Umbilical cord (tissue), 2 donors: ENCODE measurements around the gene CACNA2D1. TPM values are rescaled to one million over a fixed set of nuclear protein-coding genes. Genes with fewer than 3 reads are reported as not detected.
"Not testable (repeated sequence)": the region's sequence is repeated elsewhere in the genome, so short reads cannot be mapped to it uniquely, and the experiment has no call there.

Source experiments
- DNase-seq: peaks from one replicate; pipeline ENCODE4 v3.0.0-alpha.2; 2015; ENCODE audit warnings: low spot score
- total RNA-seq: library from RNA; depleted of rRNA; stranded (reverse); fragments of >200 nt; gene quantifications from one replicate; pipeline ENCODE4 v1.2.3, GENCODE V29; 2014; ENCODE audit warnings: low replicate concordance; ENCODE audit not compliant: insufficient read depth

Gene CACNA2D1
- total RNA-seq, 1 donor from 2014 or later, result 33.5 TPM

GRCh38 chr7:82393076-82393839, 50.3 kb downstream of the CACNA2D1 start:
- DNase-seq, result no peak

- DNase-seq, result no peak
Observed at GRCh38 chr7:82390936-82391335, 52.6 kb downstream of the CACNA2D1 start.

GRCh38 chr7:82389876-82390275, 53.7 kb downstream of the CACNA2D1 start:
- no peak for DNase-seq

GRCh38 chr7:82388138-82388537, 55.4 kb downstream of the CACNA2D1 start:
- no peak for DNase-seq

- DNase-seq, result not testable (repeated sequence)
Observed at GRCh38 chr7:82386571-82386970, 57.0 kb downstream of the CACNA2D1 start.

- no peak for DNase-seq
Observed at GRCh38 chr7:82384779-82385178, 58.8 kb downstream of the CACNA2D1 start.

- no peak for DNase-seq
Observed at GRCh38 chr7:82384051-82384464, 59.5 kb downstream of the CACNA2D1 start.

GRCh38 chr7:82382276-82382675, 61.3 kb downstream of the CACNA2D1 start:
- no peak for DNase-seq

GRCh38 chr7:82376739-82377138, 66.8 kb downstream of the CACNA2D1 start:
- no peak for DNase-seq

- DNase-seq, result no peak
Observed at GRCh38 chr7:82375713-82376112, 67.9 kb downstream of the CACNA2D1 start.

- no peak for DNase-seq
Observed at GRCh38 chr7:82375129-82375528, 68.4 kb downstream of the CACNA2D1 start.

GRCh38 chr7:82373926-82374635, 69.5 kb downstream of the CACNA2D1 start:
- no peak for DNase-seq

GRCh38 chr7:82364671-82365070, 78.9 kb downstream of the CACNA2D1 start:
- no peak for DNase-seq

GRCh38 chr7:82364048-82364447, 79.5 kb downstream of the CACNA2D1 start:
- no peak for DNase-seq

- no peak for DNase-seq
Observed at GRCh38 chr7:82362129-82362706, 81.4 kb downstream of the CACNA2D1 start.

- no peak for DNase-seq
Observed at GRCh38 chr7:82360591-82361368, 82.8 kb downstream of the CACNA2D1 start.

GRCh38 chr7:82359426-82359825, 84.2 kb downstream of the CACNA2D1 start:
- no peak for DNase-seq

- DNase-seq, result no peak
Observed at GRCh38 chr7:82358923-82359322, 84.7 kb downstream of the CACNA2D1 start.

- DNase-seq, result no peak
Observed at GRCh38 chr7:82358009-82358578, 85.5 kb downstream of the CACNA2D1 start.

- DNase-seq, result peak; percentile 10
Observed at GRCh38 chr7:82348251-82348650, 95.3 kb downstream of the CACNA2D1 start.

- DNase-seq, result no peak
Observed at GRCh38 chr7:82347808-82348207, 95.8 kb downstream of the CACNA2D1 start.

- no peak for DNase-seq
Observed at GRCh38 chr7:82345886-82346285, 97.7 kb downstream of the CACNA2D1 start.
